ENCODE results near the gene HEXIM2. TPM values are rescaled to one million over a fixed set of nuclear protein-coding genes. Genes with fewer than 3 reads are reported as not detected.
A peak's percentile ranks its signal among the peaks of the same experiment; 100 is the strongest.

The HEXIM2 gene
- total and polyA plus RNA-seq, 2 of the 13 experiments (the other 11 are each of a cell fraction or from before 2014, with no cell fraction given): 27.1 to 32.4 TPM

GRCh38 chr17:45123930-45124796 is 37.5 kb upstream of the HEXIM2 start (continued):
- TF ChIP-seq FOXK1 (CRISPR knock-in tag; IDR thresholded peaks at IDR 0.05; ENCODE audit: borderline replicate concordance, low read depth): peak; percentile 55; the same call in 1 of the 2 replicates
- TF ChIP-seq ZBTB33 (CRISPR knock-in tag; IDR thresholded peaks at IDR 0.05): 0 out of 2 replicates have a peak, but pooled peaks have one; percentile 2
- TF ChIP-seq PHF21A (CRISPR knock-in tag; IDR thresholded peaks at IDR 0.05): peak; percentile 66
- 0 out of 2 replicates have a peak, but pooled peaks have one; percentile 10 for TF ChIP-seq RAD21 (CRISPR knock-in tag; IDR thresholded peaks at IDR 0.05)
- TF ChIP-seq ZNF367 (CRISPR knock-in tag; IDR thresholded peaks at IDR 0.05; ENCODE audit: borderline replicate concordance): no peak
- no peak for TF ChIP-seq ZNF556 (CRISPR knock-in tag; IDR thresholded peaks at IDR 0.05; ENCODE audit: borderline replicate concordance)
- 0 out of 2 replicates have a peak, but pooled peaks have one; percentile 67 for TF ChIP-seq ZBTB25 (CRISPR knock-in tag; IDR thresholded peaks at IDR 0.05)
- no peak for TF ChIP-seq EHMT2 (IDR thresholded peaks at IDR 0.05; ENCODE audit: borderline replicate concordance, low read depth, low read length)
- TF ChIP-seq TMF1 (CRISPR knock-in tag; IDR thresholded peaks at IDR 0.05; ENCODE audit: low read depth): no peak
- TF ChIP-seq EED (CRISPR knock-in tag; IDR thresholded peaks at IDR 0.05): 0 out of 2 replicates have a peak, but pooled peaks have one; percentile 0
- TF ChIP-seq ZNF331 (CRISPR knock-in tag; IDR thresholded peaks at IDR 0.05): peak; percentile 37; the same call in 1 of the 2 replicates
- no peak for TF ChIP-seq HHEX (CRISPR knock-in tag; IDR thresholded peaks at IDR 0.05)
- TF ChIP-seq ONECUT2 (CRISPR knock-in tag; IDR thresholded peaks at IDR 0.05): no peak
- TF ChIP-seq ZNF180 (CRISPR knock-in tag; IDR thresholded peaks at IDR 0.05; ENCODE audit: borderline replicate concordance, low read depth): no peak
- TF ChIP-seq NKX3-1 (CRISPR knock-in tag; IDR thresholded peaks at IDR 0.05): no peak
- no peak for TF ChIP-seq ZNF720 (CRISPR knock-in tag; IDR thresholded peaks at IDR 0.05)
- TF ChIP-seq KDM5A (IDR thresholded peaks at IDR 0.05; ENCODE audit: borderline replicate concordance, low read length): no peak
- peak; percentile 93; the same call in 1 of the 2 replicates for TF ChIP-seq U2AF2 (IDR thresholded peaks at IDR 0.05; ENCODE audit: low read depth, low read length)
- no peak for TF ChIP-seq PHB2 (IDR thresholded peaks at IDR 0.05; ENCODE audit: partially characterized antibody)
- TF ChIP-seq TIGD3 (CRISPR knock-in tag; IDR thresholded peaks at IDR 0.05; ENCODE audit: borderline replicate concordance): no peak
- TF ChIP-seq ZNF629 (CRISPR knock-in tag; conservative IDR thresholded peaks at IDR 0.05): no peak
- TF ChIP-seq MIER2 (CRISPR knock-in tag; IDR thresholded peaks at IDR 0.05): no peak
